SK-N-SH treated with all-trans-retinoic acid at 6 μM for 48 hours (cell line): ENCODE data around the gene WNK1.

Experiments used
- ARNTL ChIP-seq: fragments of 450-650 bp; formaldehyde crosslinking; IDR thresholded peaks from 2 replicates; pipeline ENCODE4 v1.5.0; 2020; ENCODE audit warnings: low read depth, mild to moderate bottlenecking, moderate library complexity, borderline replicate concordance
- BACH2 ChIP-seq: fragments of 250-450 bp; sonication (Bioruptor Pico); IDR thresholded peaks from 2 replicates; pipeline ENCODE4 v1.9.0; 2021; ENCODE audit warnings: mild to moderate bottlenecking, borderline replicate concordance
- CSRNP3 ChIP-seq: fragments of 250-450 bp; sonication (Bioruptor Pico); IDR thresholded peaks from 2 replicates; pipeline ENCODE4 v1.5.1; 2021; ENCODE audit warnings: mild to moderate bottlenecking, moderate library complexity
- OSR1 ChIP-seq: fragments of 250-450 bp; sonication (Bioruptor Pico); IDR thresholded peaks from 2 replicates; pipeline ENCODE4 v1.8.0; 2022; ENCODE audit warnings: moderate library complexity, mild to moderate bottlenecking, inconsistent platforms
- PATZ1 ChIP-seq: fragments of 250-450 bp; sonication (Bioruptor Pico); IDR thresholded peaks from 2 replicates; pipeline ENCODE4 v1.8.0; 2020; ENCODE audit warnings: mild to moderate bottlenecking, moderate library complexity, borderline replicate concordance
- PPARA ChIP-seq: fragments of 250-450 bp; sonication (Bioruptor Pico); IDR thresholded peaks from 2 replicates; pipeline ENCODE4 v1.5.0; 2020; ENCODE audit warnings: mild to moderate bottlenecking, borderline replicate concordance
- TOX ChIP-seq: fragments of 250-450 bp; sonication (Bioruptor Pico); IDR thresholded peaks from 2 replicates; pipeline ENCODE4 v1.8.0; 2021; ENCODE audit warnings: mild to moderate bottlenecking, moderate library complexity, borderline replicate concordance
- ZFP30 ChIP-seq: fragments of 450-650 bp; formaldehyde crosslinking; IDR thresholded peaks from 2 replicates; pipeline ENCODE4 v1.5.0; 2022; ENCODE audit warnings: mild to moderate bottlenecking, moderate library complexity

GRCh38 chr12:761256-761655 is 8.9 kb downstream of the WNK1 start:
- no peak for TF ChIP-seq ARNTL (CRISPR knock-in tag)
- TF ChIP-seq BACH2 (CRISPR knock-in tag), result no peak
- no peak for TF ChIP-seq PPARA (CRISPR knock-in tag)
- TF ChIP-seq TOX, result no peak
- TF ChIP-seq PATZ1 (CRISPR knock-in tag), result no peak
- TF ChIP-seq OSR1 (CRISPR knock-in tag), result no peak
- TF ChIP-seq CSRNP3 (CRISPR knock-in tag), result no peak
- no peak for TF ChIP-seq ZFP30 (CRISPR knock-in tag)
